Measurements from ENCODE around the gene CNIH3.
"Not testable (repeated sequence)": the region's sequence is repeated elsewhere in the genome, so short reads cannot be mapped to it uniquely, and the experiment has no call there.

The CNIH3 gene

GRCh38 chr1:224710196-224710595 lies 94.1 kb downstream of the CNIH3 start:
- Histone ChIP-seq H3K4me1 (ENCODE audit: control insufficient read depth, insufficient read depth, low read length) (peaks cover 11% of the 10 kb centered on the region), H3K27me3 (ENCODE audit: control insufficient read depth, insufficient read depth, low read length) (peaks cover 12% of the 10 kb centered on the region), H3K4me3 (ENCODE audit: low read length) (no peak overlapping the region), H3K9ac (ENCODE audit: low read depth, low read length) (no peak overlapping the region), H3K4me2 (ENCODE audit: low read length) (no peak overlapping the region), H3K9me3 (replicated peaks; ENCODE audit: low read length) (no peaks in the 10 kb centered on the region), H3K36me3 (ENCODE audit: insufficient read depth, low read length) (no peaks in the 10 kb centered on the region)

- not testable (repeated sequence) for H3K9ac ChIP-seq (ENCODE audit: low read depth, low read length); H3K4me3 ChIP-seq (ENCODE audit: low read length); H3K4me2 ChIP-seq (ENCODE audit: low read length); H3K36me3 ChIP-seq (ENCODE audit: insufficient read depth, low read length); H3K9me3 ChIP-seq (replicated peaks; ENCODE audit: low read length)
- Histone ChIP-seq H3K27me3 (ENCODE audit: control insufficient read depth, insufficient read depth, low read length) (peaks cover 17% of the 10 kb centered on the region), H3K4me1 (ENCODE audit: control insufficient read depth, insufficient read depth, low read length) (peaks cover 11% of the 10 kb centered on the region)
Observed at GRCh38 chr1:224711231-224711756, 95.2 kb downstream of the CNIH3 start.

- no peaks in the 10 kb centered on the region for H3K9me3 ChIP-seq (replicated peaks; ENCODE audit: low read length)
- H3K4me2 ChIP-seq (ENCODE audit: low read length): no peak overlapping the region
- peaks cover 11% of the 10 kb centered on the region for H3K4me1 ChIP-seq (ENCODE audit: control insufficient read depth, insufficient read depth, low read length)
- H3K27me3 ChIP-seq (ENCODE audit: control insufficient read depth, insufficient read depth, low read length): peaks cover 17% of the 10 kb centered on the region
- H3K36me3 ChIP-seq (ENCODE audit: insufficient read depth, low read length): no peaks in the 10 kb centered on the region
- no peak overlapping the region for H3K9ac ChIP-seq (ENCODE audit: low read depth, low read length)
- no peak overlapping the region for H3K4me3 ChIP-seq (ENCODE audit: low read length)
Observed at GRCh38 chr1:224711876-224712275, 95.8 kb downstream of the CNIH3 start.

- no peaks in the 10 kb centered on the region for H3K9me3 ChIP-seq (replicated peaks; ENCODE audit: low read length)
- peaks cover 5% of the 10 kb centered on the region for H3K4me1 ChIP-seq (ENCODE audit: control insufficient read depth, insufficient read depth, low read length)
- no peak overlapping the region for H3K4me3 ChIP-seq (ENCODE audit: low read length)
- H3K36me3 ChIP-seq (ENCODE audit: insufficient read depth, low read length): no peaks in the 10 kb centered on the region
- H3K9ac ChIP-seq (ENCODE audit: low read depth, low read length): no peak overlapping the region
- H3K27me3 ChIP-seq (ENCODE audit: control insufficient read depth, insufficient read depth, low read length): peaks cover 20% of the 10 kb centered on the region
- no peak overlapping the region for H3K4me2 ChIP-seq (ENCODE audit: low read length)
Observed at GRCh38 chr1:224713228-224713627, 97.1 kb downstream of the CNIH3 start.

- H3K36me3 ChIP-seq (ENCODE audit: insufficient read depth, low read length): no peaks in the 10 kb centered on the region
- H3K4me1 ChIP-seq (ENCODE audit: control insufficient read depth, insufficient read depth, low read length): no peaks in the 10 kb centered on the region
- no peak overlapping the region for H3K4me2 ChIP-seq (ENCODE audit: low read length)
- H3K4me3 ChIP-seq (ENCODE audit: low read length): no peak overlapping the region
- no peak overlapping the region for H3K9ac ChIP-seq (ENCODE audit: low read depth, low read length)
- no peaks in the 10 kb centered on the region for H3K9me3 ChIP-seq (replicated peaks; ENCODE audit: low read length)
- H3K27me3 ChIP-seq (ENCODE audit: control insufficient read depth, insufficient read depth, low read length): peaks cover 24% of the 10 kb centered on the region
Observed at GRCh38 chr1:224714553-224714952, 98.4 kb downstream of the CNIH3 start.

- H3K4me2 ChIP-seq (ENCODE audit: low read length): no peak overlapping the region
- H3K27me3 ChIP-seq (ENCODE audit: control insufficient read depth, insufficient read depth, low read length): peaks cover 28% of the 10 kb centered on the region
- no peak overlapping the region for H3K9ac ChIP-seq (ENCODE audit: low read depth, low read length)
- H3K4me3 ChIP-seq (ENCODE audit: low read length): no peak overlapping the region
- H3K9me3 ChIP-seq (replicated peaks; ENCODE audit: low read length): no peaks in the 10 kb centered on the region
- no peaks in the 10 kb centered on the region for H3K4me1 ChIP-seq (ENCODE audit: control insufficient read depth, insufficient read depth, low read length)
- no peaks in the 10 kb centered on the region for H3K36me3 ChIP-seq (ENCODE audit: insufficient read depth, low read length)
Observed at GRCh38 chr1:224718470-224719053, 102.4 kb downstream of the CNIH3 start.

- Histone ChIP-seq H3K27me3 (ENCODE audit: control insufficient read depth, insufficient read depth, low read length) (peaks cover 28% of the 10 kb centered on the region), H3K9ac (ENCODE audit: low read depth, low read length) (no peak overlapping the region), H3K4me2 (ENCODE audit: low read length) (no peak overlapping the region), H3K36me3 (ENCODE audit: insufficient read depth, low read length) (no peaks in the 10 kb centered on the region), H3K4me1 (ENCODE audit: control insufficient read depth, insufficient read depth, low read length) (no peaks in the 10 kb centered on the region), H3K9me3 (replicated peaks; ENCODE audit: low read length) (no peaks in the 10 kb centered on the region), H3K4me3 (ENCODE audit: low read length) (no peak overlapping the region)
Observed at GRCh38 chr1:224719716-224720115, 103.6 kb downstream of the CNIH3 start.

GRCh38 chr1:224720216-224720615 lies 104.1 kb downstream of the CNIH3 start:
- no peak overlapping the region for H3K4me3 ChIP-seq (ENCODE audit: low read length)
- H3K27me3 ChIP-seq (ENCODE audit: control insufficient read depth, insufficient read depth, low read length): peaks cover 24% of the 10 kb centered on the region
- H3K4me2 ChIP-seq (ENCODE audit: low read length): no peak overlapping the region
- H3K9ac ChIP-seq (ENCODE audit: low read depth, low read length): no peak overlapping the region
- no peaks in the 10 kb centered on the region for H3K9me3 ChIP-seq (replicated peaks; ENCODE audit: low read length)
- no peaks in the 10 kb centered on the region for H3K36me3 ChIP-seq (ENCODE audit: insufficient read depth, low read length)
- no peaks in the 10 kb centered on the region for H3K4me1 ChIP-seq (ENCODE audit: control insufficient read depth, insufficient read depth, low read length)

GRCh38 chr1:224721000-224721399 lies 104.9 kb downstream of the CNIH3 start:
- Histone ChIP-seq H3K9me3 (replicated peaks; ENCODE audit: low read length) (no peaks in the 10 kb centered on the region), H3K4me2 (ENCODE audit: low read length) (no peak overlapping the region), H3K9ac (ENCODE audit: low read depth, low read length) (no peak overlapping the region), H3K27me3 (ENCODE audit: control insufficient read depth, insufficient read depth, low read length) (peaks cover 19% of the 10 kb centered on the region), H3K4me3 (ENCODE audit: low read length) (no peak overlapping the region), H3K4me1 (ENCODE audit: control insufficient read depth, insufficient read depth, low read length) (peaks cover under 1% of the 10 kb centered on the region), H3K36me3 (ENCODE audit: insufficient read depth, low read length) (no peaks in the 10 kb centered on the region)

GRCh38 chr1:224722838-224723237 lies 106.7 kb downstream of the CNIH3 start:
- H3K27me3 ChIP-seq (ENCODE audit: control insufficient read depth, insufficient read depth, low read length): peaks cover 14% of the 10 kb centered on the region
- no peak overlapping the region for H3K4me2 ChIP-seq (ENCODE audit: low read length)
- H3K9ac ChIP-seq (ENCODE audit: low read depth, low read length): no peak overlapping the region
- H3K9me3 ChIP-seq (replicated peaks; ENCODE audit: low read length): no peaks in the 10 kb centered on the region
- no peak overlapping the region for H3K4me3 ChIP-seq (ENCODE audit: low read length)
- no peaks in the 10 kb centered on the region for H3K36me3 ChIP-seq (ENCODE audit: insufficient read depth, low read length)
- peaks cover 18% of the 10 kb centered on the region for H3K4me1 ChIP-seq (ENCODE audit: control insufficient read depth, insufficient read depth, low read length)

GRCh38 chr1:224724566-224724965 lies 108.4 kb downstream of the CNIH3 start:
- H3K4me3 ChIP-seq (ENCODE audit: low read length): no peak overlapping the region
- no peak overlapping the region for H3K4me2 ChIP-seq (ENCODE audit: low read length)
- peaks cover 23% of the 10 kb centered on the region for H3K4me1 ChIP-seq (ENCODE audit: control insufficient read depth, insufficient read depth, low read length)
- no peaks in the 10 kb centered on the region for H3K9me3 ChIP-seq (replicated peaks; ENCODE audit: low read length)
- H3K9ac ChIP-seq (ENCODE audit: low read depth, low read length): no peak overlapping the region
- H3K36me3 ChIP-seq (ENCODE audit: insufficient read depth, low read length): no peaks in the 10 kb centered on the region
- peaks cover 10% of the 10 kb centered on the region for H3K27me3 ChIP-seq (ENCODE audit: control insufficient read depth, insufficient read depth, low read length)

- H3K4me3 ChIP-seq (ENCODE audit: low read length): no peak overlapping the region
- peaks cover 23% of the 10 kb centered on the region for H3K4me1 ChIP-seq (ENCODE audit: control insufficient read depth, insufficient read depth, low read length)
- peak overlapping the region; percentile 34 for H3K4me2 ChIP-seq (ENCODE audit: low read length)
- no peaks in the 10 kb centered on the region for H3K36me3 ChIP-seq (ENCODE audit: insufficient read depth, low read length)
- H3K27me3 ChIP-seq (ENCODE audit: control insufficient read depth, insufficient read depth, low read length): no peaks in the 10 kb centered on the region
- H3K9ac ChIP-seq (ENCODE audit: low read depth, low read length): no peak overlapping the region
- no peaks in the 10 kb centered on the region for H3K9me3 ChIP-seq (replicated peaks; ENCODE audit: low read length)
Observed at GRCh38 chr1:224726441-224727182, 110.5 kb downstream of the CNIH3 start.
